HG02885 (cell line): ENCODE results near the gene FBN2.
"Not testable (repeated sequence)": the region's sequence is repeated elsewhere in the genome, so short reads cannot be mapped to it uniquely, and the experiment has no call there.

Experiments used
- ATAC-seq: cut with Tn5 transposase; IDR thresholded peaks from one replicate; pipeline ENCODE4 v1.9.1; 2021; ENCODE audit warnings: mild to moderate bottlenecking; ENCODE audit not compliant: unreplicated experiment, poor library complexity

The FBN2 gene

DNA sequence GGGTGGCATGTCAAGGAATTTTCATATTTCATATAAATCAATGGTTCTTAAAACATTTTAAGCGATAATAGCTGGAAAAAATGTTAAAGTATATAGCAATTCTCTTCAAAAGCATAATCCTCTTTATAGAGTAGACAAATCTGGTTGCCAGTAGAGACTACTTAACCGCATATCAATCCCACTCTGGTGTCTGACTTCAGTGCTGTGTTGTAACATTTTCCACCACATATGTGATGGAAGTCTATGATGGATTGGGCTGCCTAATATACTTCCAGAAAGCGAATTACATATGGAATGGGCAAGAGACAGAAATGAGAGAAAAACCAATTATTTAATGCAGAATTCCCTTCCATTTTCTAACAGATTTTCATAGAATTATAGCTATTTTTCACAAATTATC lies 54.3 kb downstream of the FBN2 start:
- ATAC-seq, result no peak

DNA sequence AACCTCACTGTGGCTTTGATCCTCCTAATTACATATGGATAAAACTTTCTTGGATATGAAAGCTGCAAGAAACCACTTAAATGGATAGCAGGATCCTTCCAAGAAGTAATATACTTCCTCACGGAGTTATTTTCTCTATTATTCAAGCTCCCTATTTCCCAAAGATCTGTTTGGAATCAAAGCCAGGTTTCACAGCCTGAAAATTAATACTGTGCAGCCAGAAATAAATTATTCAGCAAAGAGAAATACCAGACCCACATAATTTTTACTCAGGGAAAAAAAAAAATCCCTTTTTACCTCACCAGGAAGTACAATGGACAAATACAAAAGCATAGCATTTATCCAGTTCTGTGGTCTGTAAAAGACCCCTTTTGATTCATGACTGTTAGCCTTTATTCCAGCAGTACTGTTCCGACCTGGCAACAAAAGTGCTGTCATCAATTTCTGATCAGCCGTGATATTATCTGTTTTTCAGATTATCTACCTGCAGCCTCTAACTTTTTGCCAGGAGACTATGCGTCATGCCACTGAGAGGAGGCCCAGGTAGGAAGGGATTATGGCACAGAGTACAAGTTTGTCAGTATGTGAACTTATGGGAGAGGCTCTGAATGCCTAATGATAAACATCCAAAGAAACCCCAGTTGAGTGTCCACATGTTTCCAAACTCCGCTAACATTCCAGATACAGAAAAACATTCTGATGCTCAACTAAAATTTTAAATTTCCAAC lies 57.0 kb downstream of the FBN2 start:
- ATAC-seq, result no peak

DNA sequence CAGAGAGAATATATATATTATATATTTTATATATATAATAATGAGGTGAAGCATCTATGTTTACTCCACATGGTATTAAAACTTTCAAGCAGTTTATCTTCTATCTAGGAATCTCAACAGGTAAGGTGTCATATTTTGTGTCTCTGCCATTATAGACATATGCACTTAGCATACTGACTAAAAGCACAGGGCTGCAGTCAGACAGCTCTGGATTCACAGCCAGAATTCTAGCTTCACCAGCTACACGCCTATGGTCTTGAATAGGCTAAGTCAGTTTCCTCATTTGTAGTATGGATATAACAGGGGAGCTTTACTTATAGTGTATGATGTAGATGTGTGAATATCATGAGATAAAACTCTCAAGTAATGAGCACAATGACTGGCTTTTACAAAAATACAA lies 57.9 kb downstream of the FBN2 start:
- no peak for ATAC-seq

DNA sequence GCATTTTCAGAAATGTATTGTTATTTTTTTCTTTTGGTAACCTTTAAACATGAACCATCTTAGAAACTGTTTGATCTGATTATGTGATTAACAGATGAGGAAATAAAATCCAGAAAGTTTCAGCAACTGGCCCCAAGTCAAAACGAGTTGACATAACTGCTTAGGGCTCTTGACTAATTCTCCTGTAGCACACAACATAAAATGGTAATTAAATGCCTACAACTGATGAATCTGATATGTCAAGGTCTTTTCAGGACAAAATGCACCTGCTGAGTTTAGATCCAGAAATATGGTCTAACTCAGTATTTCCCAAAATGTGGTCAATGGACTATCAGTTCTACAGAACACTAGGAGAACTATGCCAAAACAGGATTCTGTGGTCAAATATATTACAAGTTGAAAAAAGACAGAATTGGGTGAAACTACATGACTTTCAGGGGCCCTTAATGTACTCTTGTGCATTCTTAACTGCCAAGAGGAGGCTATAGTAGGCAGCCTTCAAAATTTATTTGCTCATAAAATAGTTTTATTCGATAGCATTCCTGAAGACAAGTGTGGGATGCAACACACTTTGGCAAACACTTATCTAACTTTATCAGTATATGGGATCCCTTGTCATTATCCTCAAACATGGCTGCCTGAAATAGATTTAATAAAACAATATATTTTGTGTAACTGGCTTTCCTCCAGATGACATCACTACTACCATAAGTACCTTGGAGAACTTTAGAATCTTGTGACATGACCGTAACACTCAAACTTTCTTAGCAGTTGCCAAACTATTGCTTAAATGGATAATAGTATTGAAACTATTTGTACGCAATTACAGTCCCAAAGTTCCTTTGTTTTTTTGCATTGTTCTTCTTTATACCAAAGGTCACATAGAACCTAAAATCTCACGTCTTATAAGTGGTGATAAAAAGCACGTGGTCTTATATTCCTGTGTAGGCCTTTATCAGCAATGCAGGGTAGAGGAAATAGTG lies 59.4 kb downstream of the FBN2 start:
- no peak for ATAC-seq

DNA sequence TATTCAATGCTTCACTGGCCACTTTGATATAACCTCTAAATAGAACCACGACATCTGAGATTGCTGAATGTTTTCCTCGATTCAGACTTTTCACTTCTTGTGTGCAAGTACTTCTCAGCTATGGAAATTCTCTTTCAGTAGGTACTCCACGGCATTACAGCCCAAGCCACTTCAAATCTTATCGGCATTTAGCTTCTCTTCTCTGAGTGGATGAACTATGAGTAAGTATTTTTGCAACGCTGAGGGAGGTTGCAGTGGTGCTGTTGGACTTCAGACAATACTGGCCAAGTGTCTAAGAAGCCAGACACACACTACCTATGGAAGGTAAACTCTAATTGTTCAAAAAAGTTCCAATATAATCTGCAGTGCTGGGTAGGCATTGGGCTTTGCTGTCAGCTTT lies 60.1 kb downstream of the FBN2 start:
- ATAC-seq, result no peak

DNA sequence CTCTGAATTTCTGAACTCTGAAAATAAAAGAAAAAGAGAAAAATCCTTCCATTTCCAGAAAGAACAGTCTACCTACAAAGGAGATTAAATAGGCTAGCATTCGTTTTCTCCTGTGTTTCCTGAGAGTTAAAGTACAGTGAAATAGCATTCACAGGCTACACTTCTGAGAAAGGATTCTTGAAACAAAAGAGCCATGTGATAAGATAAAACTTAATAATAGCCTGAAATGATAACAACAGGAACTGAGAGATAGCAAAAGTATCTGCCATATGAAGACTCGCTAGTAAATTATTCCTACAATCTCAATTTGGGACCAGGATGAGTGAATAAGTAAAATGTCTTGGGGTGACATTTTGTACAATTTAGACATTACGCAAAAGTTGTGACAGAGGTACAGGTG lies 62.4 kb downstream of the FBN2 start:
- ATAC-seq, result no peak

DNA sequence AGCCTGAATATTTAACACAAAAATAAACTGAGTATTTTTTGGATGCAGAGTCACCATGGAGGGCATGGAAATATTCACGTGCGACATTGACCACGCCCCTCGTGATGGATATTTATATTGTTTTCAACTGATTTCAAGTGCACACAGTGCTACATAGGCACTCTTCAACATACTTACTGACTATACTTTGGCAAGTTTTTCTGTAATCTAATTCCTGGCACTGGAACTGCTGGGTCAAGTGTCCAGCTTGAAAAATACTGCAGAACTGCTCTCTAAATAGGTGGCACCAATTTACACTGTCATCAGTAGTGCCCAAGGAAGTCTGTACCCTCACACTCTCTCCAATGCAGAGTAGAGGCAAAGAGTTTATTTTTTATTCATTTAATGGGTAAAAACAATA lies 65.1 kb downstream of the FBN2 start:
- no peak for ATAC-seq

DNA sequence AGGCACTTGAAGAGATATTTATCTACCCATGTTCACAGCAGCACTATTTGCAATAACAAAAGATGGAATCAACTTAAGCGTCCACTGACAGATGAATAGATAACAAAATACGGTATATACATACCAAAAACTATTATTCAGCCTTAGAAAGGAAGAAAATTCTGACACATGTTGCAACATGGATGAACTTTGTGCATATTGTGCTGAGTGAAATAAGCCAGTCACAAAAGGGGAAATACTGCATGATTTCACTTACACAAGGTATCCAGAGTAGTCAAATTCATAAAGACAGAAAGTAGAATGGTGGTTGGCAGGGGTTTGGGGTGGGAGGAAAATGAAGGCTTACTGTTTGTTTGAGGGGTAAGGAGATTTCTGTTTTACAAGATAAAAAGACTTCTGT lies 66.0 kb downstream of the FBN2 start:
- no peak for ATAC-seq

DNA sequence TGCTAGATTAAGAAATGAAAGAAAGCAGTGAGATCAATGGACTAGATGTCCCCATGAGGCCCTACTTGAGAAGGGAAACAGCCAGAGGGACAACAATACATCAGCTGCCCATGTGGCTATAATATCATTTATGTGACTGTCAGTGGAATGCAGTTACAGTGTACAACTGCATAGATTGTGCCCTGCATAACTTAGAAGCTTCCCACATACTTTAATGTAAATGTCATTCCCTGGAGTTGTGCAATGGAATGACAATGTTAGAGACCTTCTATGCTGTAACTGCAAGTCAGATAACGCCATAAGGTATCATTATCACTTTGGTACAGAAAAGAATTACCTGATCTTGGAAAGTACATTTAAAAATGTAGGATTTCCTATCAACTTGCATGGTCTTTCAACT lies 67.4 kb downstream of the FBN2 start:
- ATAC-seq, result no peak

DNA sequence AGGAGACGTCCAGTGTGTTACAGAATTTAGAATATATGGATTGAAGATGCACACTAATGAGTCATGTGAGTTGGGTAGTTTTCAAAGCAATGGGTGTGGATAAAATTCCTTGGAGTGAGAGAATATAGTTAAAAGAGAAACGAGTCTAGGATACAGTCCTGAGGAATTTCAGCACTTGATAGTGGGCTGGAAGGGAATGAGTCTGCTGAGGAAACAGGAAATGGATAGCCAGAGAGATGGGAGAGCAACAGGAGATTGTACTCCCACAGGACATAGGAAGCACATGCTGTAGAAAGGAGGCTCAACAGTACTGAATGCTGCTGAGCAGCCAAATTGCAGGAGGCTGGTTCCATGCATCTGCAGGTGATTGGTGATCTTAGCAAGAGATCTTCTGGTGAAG lies 68.1 kb downstream of the FBN2 start:
- no peak for ATAC-seq

DNA sequence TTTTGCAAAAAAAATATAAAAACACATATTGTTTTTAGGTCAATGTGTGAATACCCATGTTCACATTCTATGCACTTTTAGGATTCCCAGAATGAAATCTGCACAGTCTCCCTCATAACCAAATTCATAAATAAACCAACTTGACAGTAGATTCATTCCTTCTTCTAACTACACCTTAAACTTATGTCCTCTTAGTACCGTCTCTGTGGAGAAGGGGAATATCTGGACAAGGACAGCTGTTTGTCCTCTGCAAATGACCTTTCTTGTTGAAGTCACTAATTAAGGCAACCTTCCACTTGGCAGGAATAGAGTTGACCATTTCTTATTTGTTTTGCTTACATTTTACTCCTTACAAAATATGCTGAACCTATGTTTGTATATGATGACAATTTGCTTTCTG lies 71.1 kb downstream of the FBN2 start:
- no peak for ATAC-seq

DNA sequence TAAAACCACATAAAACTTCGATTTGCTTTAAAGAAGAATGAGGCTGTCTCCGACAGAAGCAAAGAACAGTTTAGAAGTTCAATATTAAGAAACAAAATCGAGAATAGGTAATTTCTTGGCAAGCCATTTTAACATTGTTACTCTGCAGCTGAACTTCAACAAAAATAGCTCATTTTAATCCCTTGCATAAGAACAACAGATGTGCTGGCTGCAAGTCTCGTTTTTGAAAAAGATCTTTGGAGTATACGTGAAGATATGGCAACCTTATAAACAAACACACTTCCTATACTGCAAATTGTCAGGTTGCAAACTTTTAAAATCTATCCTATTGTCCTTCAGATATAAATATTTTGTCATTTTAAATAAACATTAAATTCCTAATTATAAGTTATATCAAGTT lies 71.5 kb downstream of the FBN2 start:
- no peak for ATAC-seq

DNA sequence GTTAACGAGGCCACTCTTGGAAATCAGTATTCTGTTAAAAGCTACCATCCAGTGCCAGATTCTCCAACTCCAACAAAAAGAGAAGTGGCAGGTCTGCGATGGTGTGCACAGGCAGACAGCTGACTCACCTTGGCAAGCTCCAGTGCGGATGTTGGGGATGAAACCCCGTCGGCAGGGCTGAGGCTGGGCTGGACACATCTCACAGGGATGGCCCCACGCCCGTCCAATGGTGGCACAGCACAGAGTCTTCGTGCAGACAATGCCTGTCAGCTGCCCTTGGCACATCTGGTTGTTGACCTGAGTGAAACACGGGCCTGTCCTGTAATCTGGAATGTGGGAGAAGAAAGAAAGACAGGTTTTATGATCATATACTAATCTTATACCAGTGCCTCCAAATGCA lies 73.4 kb downstream of the FBN2 start:
- ATAC-seq, result no peak

DNA sequence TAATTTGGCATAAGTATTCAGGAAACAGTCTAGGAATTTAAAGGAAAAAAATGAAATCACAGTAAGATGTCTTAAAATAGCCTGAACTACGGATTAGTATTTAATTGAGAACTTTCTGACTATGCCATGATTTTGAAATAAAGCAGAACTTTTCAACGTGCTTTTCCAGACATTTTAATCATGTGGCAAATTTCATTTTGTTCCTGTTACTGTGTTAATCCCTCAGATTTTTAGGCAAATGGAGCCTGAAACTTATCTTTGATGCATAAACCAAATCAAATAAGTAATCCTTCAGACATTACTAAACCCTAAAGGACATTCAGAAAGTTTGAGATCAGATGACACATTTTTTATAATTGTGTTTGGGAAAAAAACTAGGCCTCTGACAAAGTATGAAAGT lies 75.7 kb downstream of the FBN2 start:
- no peak for ATAC-seq

DNA sequence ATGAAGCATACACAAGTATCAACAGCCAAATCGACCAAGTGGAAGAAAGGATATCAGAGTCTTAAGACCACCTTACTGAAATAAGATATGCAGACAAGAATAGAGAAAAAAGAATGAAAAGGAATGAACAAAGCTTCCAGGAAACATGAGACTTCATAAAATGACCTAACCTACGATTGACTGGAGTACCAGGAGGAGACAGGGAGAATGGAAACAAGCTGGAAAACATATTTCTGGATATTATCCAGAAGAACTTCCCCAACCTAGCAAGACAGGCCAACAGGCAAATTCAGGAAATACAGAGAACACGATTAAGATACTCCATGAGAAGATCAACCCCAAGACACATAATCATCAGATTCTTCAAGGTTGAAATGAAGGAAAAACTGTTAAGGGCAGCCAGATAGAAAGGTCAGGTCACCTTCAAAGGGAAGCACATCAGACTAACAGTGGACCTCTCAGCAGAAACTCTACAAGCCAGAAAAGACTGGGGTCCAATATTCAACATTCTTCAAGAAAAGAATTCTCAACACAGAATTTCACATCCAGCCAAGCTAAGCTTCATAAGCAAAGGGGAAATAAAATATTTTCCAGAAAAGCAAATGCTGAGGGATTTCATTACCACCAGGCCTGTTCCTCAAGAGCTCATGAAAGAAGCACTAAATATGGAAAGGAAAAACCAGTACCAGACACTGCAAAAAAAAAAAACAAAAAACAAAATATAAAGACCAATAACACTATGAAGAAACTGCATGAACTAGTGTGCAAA lies 80.7 kb downstream of the FBN2 start:
- ATAC-seq, result not testable (repeated sequence)

DNA sequence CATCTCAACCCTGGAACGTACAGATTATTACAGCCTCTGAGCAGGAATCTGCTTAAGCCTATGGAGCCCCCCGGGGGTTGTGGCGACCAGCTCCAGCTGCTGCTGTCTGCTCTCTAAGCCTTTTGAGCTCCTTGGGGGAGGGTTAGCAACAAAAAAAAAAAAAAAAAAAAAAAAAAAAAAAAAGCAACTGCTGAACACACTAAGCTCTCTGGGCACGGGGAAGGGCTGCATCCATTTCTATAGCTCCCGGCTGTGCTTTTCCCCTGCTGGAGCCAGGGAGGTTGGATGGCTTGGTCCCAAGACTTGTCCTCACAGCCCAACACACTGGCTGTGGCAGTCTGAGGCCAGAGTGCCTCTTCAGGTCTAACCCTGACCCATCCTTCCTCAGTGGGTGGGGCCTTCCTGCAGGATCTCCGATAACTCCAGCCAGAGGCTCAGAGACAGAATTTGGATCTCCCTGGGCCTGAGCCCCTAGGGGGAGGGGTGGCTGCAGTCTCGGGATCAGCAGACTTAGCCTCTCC lies 82.1 kb downstream of the FBN2 start:
- ATAC-seq, result no peak

DNA sequence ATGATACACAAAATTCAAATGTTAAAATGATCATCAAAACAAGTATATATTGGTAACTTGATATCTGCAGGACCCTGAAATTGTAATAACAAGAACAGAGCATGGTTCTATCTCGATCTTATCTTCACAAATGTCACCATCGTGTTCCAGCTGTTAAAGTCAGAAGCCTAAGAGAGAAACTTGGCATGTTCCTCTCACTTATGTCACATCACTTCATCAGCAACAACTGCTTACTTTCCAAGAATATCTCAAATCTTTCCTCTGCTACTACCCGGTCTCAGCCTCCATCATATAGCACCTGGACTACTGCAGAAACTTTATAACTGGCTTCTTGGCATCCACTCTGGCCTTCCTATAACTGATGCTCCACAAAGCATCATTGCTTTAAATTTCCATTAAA lies 84.9 kb downstream of the FBN2 start:
- no peak for ATAC-seq

DNA sequence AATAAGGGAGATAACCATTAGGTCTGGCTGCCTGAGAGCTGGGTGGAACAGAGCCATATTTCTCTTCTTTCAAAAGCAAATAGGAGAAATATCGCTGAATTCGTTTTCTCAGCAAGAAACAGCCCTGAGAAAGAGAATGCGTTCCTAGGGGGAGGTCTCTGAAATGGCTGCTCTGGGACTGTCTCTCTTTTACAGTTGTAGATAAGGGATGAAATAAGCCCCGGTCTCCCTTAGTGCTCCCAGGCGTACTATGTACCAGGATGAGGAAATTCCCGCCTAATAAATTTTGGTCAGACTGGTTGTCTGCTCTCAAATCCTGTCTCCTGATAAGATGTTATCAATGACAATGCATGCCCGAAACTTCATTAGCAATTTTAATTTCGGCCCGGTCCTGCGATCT lies 90.8 kb downstream of the FBN2 start:
- not testable (repeated sequence) for ATAC-seq

DNA sequence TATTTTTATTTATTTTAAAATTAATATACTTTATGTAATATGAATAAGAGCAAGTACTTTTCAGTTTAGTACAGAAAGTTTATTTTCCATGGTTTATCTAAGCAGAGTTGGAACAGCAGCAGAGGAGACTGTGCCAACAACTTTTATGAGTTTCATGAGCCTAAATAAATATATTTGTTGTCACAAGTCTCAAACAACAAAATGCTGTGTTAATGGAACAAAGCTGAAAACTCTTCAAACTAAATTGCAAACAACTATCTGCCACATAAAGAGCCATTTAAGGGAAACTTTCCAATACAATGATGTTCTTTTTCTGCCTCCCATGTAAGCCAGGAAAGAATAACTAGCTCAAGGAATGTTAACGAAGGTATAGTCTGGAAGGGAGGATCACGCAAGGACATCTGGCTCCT lies 96.1 kb downstream of the FBN2 start:
- ATAC-seq, result no peak

DNA sequence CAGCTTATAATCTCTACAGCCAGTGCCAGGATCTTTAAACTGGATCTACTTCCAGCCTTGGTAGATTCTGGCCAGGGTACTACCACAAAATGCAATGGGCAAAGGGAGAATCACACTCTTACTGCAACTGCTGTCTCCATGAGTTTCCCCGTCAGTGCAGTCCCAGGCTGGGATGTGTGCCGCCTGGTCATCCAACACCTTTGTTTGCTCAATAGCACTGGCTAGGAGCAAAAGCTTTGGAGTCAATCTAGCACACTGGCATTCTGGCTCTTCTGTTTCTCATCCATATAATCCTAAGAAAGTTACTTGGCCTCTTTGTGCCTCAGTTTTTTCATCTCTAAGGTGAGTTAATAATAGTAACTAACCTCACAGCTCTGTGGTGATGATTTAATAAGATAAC lies 96.9 kb downstream of the FBN2 start:
- ATAC-seq, result no peak

DNA sequence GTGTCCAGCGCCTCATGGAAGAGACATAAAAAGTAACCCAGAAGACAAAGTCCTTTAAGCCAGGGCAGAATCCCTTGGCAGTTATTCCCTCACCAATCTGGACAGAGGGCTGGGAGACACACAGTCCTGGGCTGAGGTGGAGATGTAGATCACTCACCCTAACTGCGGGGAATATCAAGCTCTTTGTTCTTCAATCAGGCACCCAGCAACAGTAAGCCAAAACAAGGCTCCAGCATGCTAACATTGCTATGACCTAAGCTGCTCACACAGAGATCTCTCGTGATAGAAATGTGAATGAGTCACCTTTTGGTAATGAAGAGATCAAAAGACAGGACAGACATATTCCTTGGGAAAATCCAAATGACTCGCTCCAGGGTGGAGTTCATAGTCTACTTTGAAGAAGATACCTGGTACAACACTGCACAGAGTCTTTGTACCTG lies 101.3 kb downstream of the FBN2 start:
- ATAC-seq, result no peak
